ENCODE results near the gene CERT1. TPM values are rescaled to one million over a fixed set of nuclear protein-coding genes. Genes with fewer than 3 reads are reported as not detected.
"Not testable (repeated sequence)": the region's sequence is repeated elsewhere in the genome, so short reads cannot be mapped to it uniquely, and the experiment has no call there.

Gene CERT1
- total RNA-seq, 1 donor from 2014 or later = 29.3 TPM

- intact Hi-C loops (cut with micrococcal nuclease); ATAC-seq: not testable (repeated sequence)
These were observed 21.6 kb downstream of the CERT1 start for GRCh38 chr5:75489847-75490246.

GRCh38 chr5:75484605-75485004 lies 26.8 kb downstream of the CERT1 start:
- intact Hi-C loops (cut with micrococcal nuclease) = no loop called here
- DNase-seq = no peak
- ATAC-seq = no peak

More at GRCh38 chr5:75489847-75490246, 21.6 kb downstream of the CERT1 start:
- not testable (repeated sequence) for DNase-seq

GRCh38 chr5:75482482-75482881 lies 28.9 kb downstream of the CERT1 start:
- DNase-seq (no peak), ATAC-seq (no peak)
- intact Hi-C loops (cut with micrococcal nuclease) = no loop called here

GRCh38 chr5:75481024-75481423 lies 30.4 kb downstream of the CERT1 start:
- ATAC-seq (no peak), DNase-seq (no peak)
- intact Hi-C loops (cut with micrococcal nuclease) = no loop called here

GRCh38 chr5:75475364-75475763 lies 36.1 kb downstream of the CERT1 start:
- intact Hi-C loops (cut with micrococcal nuclease) = no loop called here
- no peak for DNase-seq
- no peak for ATAC-seq

GRCh38 chr5:75473463-75473862 lies 38.0 kb downstream of the CERT1 start:
- intact Hi-C loops (cut with micrococcal nuclease) = no loop called here
- no peak for ATAC-seq

GRCh38 chr5:75472973-75473372 lies 38.5 kb downstream of the CERT1 start:
- intact Hi-C loops (cut with micrococcal nuclease) = no loop called here
- DNase-seq = no peak
- no peak for ATAC-seq

More at GRCh38 chr5:75473463-75473862, 38.0 kb downstream of the CERT1 start:
- no peak for DNase-seq

GRCh38 chr5:75471193-75471592 lies 40.2 kb downstream of the CERT1 start:
- ATAC-seq = no peak
- intact Hi-C loops (cut with micrococcal nuclease) = no loop called here
- no peak for DNase-seq

- intact Hi-C loops (cut with micrococcal nuclease) = no loop called here
- DNase-seq (no peak), ATAC-seq (no peak)
These were observed 42.4 kb downstream of the CERT1 start for GRCh38 chr5:75469017-75469416.

- intact Hi-C loops (cut with micrococcal nuclease) = no loop called here
- DNase-seq = no peak
- ATAC-seq = no peak
These were observed 42.8 kb downstream of the CERT1 start for GRCh38 chr5:75468593-75468992.

GRCh38 chr5:75466006-75466716 lies 45.3 kb downstream of the CERT1 start:
- intact Hi-C loops (cut with micrococcal nuclease) = no loop called here
- DNase-seq = no peak
- ATAC-seq = no peak

GRCh38 chr5:75465480-75465879 lies 45.9 kb downstream of the CERT1 start:
- intact Hi-C loops (cut with micrococcal nuclease) = no loop called here
- ATAC-seq (peak; percentile 67), DNase-seq (no peak)

GRCh38 chr5:75463726-75464125 lies 47.7 kb downstream of the CERT1 start:
- ATAC-seq = no peak
- intact Hi-C loops (cut with micrococcal nuclease) = no loop called here
- DNase-seq = no peak

GRCh38 chr5:75461679-75462078 lies 49.8 kb downstream of the CERT1 start:
- intact Hi-C loops (cut with micrococcal nuclease) = no loop called here
- ATAC-seq = no peak
- DNase-seq = no peak

GRCh38 chr5:75460942-75461610 lies 50.4 kb downstream of the CERT1 start:
- ATAC-seq = no peak
- intact Hi-C loops (cut with micrococcal nuclease) = no loop called here
- DNase-seq = no peak

GRCh38 chr5:75460532-75460931 lies 50.9 kb downstream of the CERT1 start:
- ATAC-seq = no peak
- DNase-seq = no peak
- intact Hi-C loops (cut with micrococcal nuclease) = no loop called here

- ATAC-seq (no peak), DNase-seq (no peak)
- intact Hi-C loops (cut with micrococcal nuclease) = no loop called here
These were observed 53.7 kb downstream of the CERT1 start for GRCh38 chr5:75457691-75458090.

- no peak for DNase-seq
- ATAC-seq = no peak
- intact Hi-C loops (cut with micrococcal nuclease) = no loop called here
These were observed 54.3 kb downstream of the CERT1 start for GRCh38 chr5:75457161-75457560.

GRCh38 chr5:75450069-75450468 lies 61.4 kb downstream of the CERT1 start:
- intact Hi-C loops (cut with micrococcal nuclease) = no loop called here
- ATAC-seq = no peak
- DNase-seq = no peak

- ATAC-seq = no peak
- no peak for DNase-seq
- intact Hi-C loops (cut with micrococcal nuclease) = no loop called here
These were observed 65.4 kb downstream of the CERT1 start for GRCh38 chr5:75446068-75446467.

- intact Hi-C loops (cut with micrococcal nuclease) = no loop called here
- DNase-seq (no peak), ATAC-seq (no peak)
These were observed 69.9 kb downstream of the CERT1 start for GRCh38 chr5:75441560-75441959.

All from left ventricle myocardium superior (tissue), 1 donor.